ENCODE measurements around the gene THRB. TPM values are rescaled to one million over a fixed set of nuclear protein-coding genes. Genes with fewer than 3 reads are reported as not detected.

The THRB gene
- total RNA-seq, 1 experiment from 2014 or later, result 0.69 TPM

DNA sequence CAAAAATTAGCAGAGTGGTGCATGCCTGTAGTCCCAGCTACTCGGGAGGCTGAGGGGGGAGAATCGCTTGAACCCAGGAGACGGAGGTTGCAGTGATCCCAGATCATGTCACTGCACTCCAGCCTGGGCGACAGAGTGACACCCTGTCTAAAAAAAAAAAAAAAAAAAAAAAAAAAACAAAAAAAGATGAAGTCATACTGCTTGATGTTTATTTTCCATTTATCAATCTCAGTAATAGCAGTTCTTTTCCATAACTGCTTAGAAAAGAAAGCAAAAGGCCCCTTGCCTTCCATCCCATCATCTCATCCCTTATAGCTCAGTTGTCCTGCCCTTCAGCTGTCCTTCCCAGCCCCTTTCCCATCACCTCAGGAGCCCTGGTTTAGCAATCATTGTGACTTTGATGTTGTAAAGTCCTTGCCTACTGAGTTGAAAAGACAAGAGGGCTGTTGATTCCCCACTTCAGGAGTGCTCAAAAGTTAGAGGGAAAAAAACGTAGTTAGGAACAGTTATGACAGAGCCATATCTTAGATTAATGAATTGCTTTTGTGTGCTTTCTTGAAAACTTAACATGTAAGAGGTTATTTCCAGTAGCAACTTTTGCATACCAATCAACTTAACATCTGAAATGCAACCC, 18.0 kb upstream of the THRB start:
- no peak for DNase-seq (ENCODE audit: low read depth)

DNA sequence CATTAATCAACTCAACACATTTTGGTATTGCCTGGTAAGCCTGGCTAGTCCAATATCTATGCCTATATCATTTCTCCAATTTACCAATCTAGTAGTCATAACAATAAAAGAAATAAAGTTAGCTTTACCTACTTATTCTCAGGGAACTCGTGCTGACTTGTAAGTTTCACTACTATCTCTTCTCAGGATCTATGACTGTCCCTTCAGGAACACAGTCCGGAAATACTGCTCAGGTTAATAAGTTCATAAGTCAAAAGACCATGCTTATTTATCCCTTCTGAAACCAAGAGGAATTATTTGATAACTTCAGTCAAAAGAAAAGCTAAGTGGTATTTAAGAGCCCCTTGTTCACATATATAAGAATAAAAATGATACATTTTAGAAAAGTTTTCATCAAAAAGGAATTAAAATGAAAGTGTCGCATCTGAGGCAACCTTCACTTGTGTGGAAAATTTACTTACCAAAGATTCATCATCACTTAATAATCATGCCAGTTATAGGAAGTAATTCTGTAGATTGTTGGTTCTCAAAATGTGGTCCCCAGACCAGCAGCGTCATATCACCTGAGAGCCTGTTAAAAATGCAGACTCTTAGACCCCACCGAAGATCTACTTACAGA, 15.5 kb upstream of the THRB start:
- DNase-seq (ENCODE audit: low read depth), result no peak

DNA sequence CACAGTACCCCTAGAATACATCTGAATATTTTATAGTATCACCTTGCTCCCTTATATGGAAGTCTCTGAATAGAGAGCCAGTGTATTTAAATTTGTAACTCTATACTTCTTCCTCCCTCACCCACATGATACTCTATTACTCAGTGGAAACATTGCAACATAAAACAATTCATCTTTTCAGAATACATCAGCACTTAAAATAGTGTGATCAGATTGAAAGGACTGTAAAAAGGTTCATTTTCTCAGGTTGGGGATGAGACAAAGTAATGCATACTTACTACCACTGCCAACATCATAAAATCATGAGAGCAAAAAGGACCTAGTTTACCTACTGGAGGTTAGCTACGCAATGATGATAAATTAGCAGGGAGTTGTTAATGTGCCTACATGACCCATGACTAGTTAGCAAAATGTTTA, 13.8 kb upstream of the THRB start:
- DNase-seq (ENCODE audit: low read depth), result peak; percentile 76

- no peak for DNase-seq (ENCODE audit: low read depth)
Observed at GRCh38 chr3:24507776-24508422, 13.2 kb upstream of the THRB start.

GRCh38 chr3:24506966-24507775, 12.5 kb upstream of the THRB start:
- DNase-seq (ENCODE audit: low read depth), result no peak

DNA sequence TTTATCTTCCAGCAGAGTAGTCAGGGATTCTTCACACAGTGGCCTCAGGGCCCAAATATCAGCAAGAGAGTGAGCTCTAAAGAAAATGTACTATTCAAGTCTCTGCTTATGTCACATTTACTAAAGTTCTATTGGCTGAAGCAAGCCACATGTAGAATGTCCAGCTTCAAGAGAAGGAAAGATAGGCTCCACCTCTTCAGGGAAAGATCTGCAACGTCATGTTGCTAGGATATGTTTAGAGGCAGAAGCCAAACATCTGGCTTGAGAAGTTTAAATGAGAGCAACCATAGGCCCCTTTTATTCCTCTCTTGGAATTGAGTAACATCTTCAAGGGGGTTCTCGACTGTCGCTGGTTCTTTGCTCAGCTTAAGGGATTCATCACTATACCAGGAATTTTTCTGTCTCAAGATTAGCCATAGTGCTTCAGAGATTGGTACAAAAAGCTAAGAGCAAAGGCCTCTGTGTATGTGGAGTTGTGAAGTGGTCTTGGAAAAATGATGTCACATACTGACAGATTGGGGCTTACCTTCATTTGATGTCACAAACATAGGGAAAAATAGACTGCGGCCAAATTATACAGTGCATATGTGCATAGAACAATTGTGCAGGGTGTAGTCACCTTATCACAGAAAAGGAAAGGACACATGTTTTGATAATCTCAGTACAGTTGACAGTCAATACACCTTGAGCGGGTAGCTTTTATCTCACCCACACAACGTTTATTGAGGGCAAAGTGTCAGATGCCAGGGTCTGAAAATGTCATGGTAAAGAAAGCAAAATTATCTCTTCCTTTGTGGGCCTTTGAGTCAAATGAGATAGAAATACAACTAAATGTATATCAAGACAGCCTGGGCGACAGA, 11.3 kb upstream of the THRB start:
- DNase-seq (ENCODE audit: low read depth), result no peak

GRCh38 chr3:24504772-24505171, 10.1 kb upstream of the THRB start:
- no peak for DNase-seq (ENCODE audit: low read depth)

GRCh38 chr3:24503616-24504113, 9.0 kb upstream of the THRB start:
- DNase-seq (ENCODE audit: low read depth), result no peak

DNA sequence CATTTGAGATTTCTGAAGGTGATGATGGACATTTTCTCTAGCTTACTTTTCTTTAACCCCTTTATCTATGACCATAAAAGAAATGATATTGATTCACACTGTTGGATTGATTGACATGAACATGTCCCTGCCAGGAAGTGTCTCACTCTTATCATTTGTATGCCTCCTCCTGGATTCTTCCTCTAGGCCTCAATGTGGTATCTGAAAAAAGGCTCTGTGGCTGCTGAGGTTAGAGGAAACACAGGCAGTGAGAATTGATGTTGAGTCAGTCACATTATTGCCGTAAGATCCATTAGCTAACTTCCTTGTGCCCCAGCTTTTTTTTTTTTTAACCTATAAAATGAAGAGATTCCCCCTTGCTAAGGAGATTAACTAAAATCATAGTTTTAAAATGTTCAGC, 8.0 kb upstream of the THRB start:
- DNase-seq (ENCODE audit: low read depth), result peak; percentile 84

GRCh38 chr3:24500806-24501205, 6.2 kb upstream of the THRB start:
- no peak for DNase-seq (ENCODE audit: low read depth)

- no peak for DNase-seq (ENCODE audit: low read depth)
Observed at GRCh38 chr3:24499991-24500390, 5.3 kb upstream of the THRB start.

GRCh38 chr3:24498796-24499195, 4.1 kb upstream of the THRB start:
- no peak for DNase-seq (ENCODE audit: low read depth)

DNA sequence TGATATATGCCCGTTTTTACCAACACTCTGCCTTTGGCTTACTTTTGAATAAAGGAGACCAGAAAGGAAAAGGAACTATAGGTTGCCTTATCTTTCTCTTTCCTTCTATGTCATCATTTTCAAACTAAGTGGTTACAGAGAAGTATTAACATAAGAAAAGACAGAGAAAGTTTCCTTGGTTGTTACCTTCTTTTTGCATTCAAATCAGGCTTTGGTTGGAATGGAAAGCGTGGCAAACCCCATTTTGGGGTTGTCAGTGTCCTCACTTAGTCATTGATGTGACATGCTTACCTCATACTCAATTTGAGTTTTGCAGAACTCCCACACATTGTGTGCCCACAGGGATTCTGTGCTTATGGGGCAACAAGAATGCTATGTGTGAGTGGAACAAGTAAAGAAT, 3.7 kb upstream of the THRB start:
- DNase-seq (ENCODE audit: low read depth), result no peak

DNA sequence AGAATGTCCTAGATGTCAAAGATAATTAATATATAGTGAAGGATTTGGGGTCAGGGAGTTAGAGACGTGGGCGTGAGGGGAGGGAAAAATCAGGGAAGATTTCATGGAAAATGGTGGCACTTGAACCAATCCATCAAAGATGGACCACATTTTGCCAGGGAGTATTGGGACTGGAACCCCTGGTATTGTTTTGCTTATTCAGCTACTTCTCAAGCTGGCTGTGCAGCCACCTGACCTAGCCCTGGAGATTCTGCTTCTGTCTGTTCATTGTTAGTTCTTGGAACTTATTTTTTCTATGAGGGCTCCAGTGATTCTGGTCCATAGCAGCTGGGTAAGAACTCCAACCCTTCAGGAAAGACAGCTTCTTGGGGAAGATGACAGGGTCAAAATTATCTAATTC, 3.3 kb upstream of the THRB start:
- no peak for DNase-seq (ENCODE audit: low read depth)

DNA sequence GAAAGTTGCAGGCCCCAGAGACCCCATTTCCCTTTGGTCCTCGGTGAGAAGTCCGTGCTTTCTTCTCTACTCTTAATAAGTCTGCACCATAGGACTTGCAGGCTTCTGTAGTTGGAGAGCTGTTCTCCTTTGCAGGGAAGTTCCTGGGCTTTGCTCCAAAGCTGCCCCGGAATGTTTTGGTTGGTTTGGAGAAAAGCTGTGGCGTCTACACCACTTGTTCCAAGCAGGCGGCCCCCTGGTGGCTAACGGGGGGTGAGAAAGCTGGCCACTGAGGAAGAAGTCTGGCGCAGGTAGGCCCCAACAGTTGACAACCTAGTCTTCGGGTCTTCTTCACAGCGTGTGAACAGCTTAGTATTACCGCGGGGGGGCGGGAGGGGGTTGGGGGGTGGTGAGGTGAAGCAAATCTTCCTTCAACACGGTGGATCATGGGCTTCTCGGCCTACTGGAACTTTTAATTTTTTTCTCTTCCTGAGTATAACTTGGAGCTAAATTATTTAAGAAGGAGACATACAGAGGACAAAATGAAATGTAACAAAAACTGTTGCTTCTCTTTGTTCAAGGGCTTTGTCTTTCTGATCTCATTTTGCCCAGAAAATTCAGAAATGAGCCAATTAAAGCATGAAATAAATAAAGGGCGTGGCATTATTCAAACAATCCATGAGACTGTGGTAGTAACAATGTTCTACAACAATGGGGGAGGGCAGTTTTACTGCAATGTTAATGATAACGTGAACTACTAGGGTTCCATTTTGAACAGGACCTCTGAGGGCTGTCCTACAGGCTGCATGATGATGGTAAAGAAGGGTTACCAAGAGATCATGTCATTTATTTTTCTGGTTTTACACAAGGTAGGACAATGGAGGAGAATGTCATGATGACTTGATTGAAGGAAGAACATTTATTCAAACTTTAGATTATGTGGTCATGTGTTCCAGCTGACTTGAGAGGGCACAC, 2.2 kb upstream of the THRB start:
- DNase-seq (ENCODE audit: low read depth), result peak; percentile 45

GRCh38 chr3:24495326-24495994, 810 bp upstream of the THRB start:
- DNase-seq (ENCODE audit: low read depth), result no peak

DNA sequence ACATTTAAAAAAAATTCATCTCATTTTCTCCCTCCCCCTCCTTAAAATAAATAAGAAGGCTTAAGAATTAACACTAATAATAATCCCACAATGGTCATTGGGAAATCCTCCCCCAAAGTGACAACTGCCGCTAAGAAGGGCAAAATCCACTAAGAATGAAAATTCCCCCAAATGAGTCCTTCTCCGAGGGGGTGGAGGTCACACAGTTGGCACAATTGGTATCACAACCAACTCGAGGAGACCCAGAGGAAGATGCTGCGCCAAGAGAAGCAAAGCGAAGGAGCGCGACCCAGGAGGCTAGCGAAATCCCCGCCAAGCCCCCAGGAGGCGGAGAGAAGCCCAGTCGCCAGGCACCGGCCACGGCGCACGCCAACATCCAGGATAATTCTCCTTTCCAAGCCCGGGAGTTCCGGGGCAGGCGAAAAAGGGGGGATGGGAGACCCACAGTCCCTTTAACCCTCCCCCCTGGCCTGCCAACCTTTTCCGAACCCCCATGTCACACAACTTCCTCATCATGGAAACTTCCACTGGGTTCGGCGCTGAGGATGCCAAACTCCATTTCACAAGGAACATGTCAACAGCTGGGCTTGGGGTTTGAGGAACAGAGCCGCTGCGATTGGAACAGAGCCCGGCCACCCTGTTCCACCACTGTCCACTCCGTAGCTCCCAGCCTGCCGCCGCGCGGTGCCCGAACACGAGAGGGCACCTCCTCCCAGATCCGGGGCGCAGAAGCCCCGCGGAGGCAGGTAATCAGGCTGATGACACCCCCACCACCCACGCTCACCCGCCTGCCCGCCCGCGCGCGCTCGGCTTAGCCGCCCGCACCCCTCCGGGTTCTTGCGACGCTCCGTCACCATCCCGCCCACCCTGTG, 668 bp downstream of the THRB start:
- peak; percentile 35 for DNase-seq (ENCODE audit: low read depth)

DNA sequence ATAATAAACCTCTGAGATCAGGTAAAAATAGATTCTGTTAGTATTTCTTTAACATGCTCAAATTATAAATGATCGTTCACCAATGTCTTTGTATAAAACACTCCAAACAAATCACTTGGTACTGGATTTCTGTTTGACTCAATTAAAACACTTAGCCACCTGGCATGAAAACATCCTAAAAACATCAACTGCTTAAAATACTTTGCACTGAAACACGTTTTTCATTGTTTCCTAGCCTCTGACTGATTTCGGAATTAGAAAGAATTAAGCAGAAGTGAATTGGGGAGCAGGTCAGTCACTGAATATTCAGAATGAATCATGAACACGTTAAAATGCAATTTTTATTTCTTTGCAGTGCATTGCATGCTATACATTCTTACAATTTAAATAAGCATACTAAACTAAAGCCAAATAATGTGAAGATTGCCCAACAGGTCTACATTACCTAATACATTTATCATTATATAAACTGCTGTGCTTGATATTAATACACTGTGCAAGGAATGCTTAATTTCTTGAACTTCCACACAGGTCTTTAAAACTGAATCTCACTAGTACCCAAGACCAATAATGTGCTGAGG, 1.6 kb downstream of the THRB start:
- DNase-seq (ENCODE audit: low read depth), result no peak
